Glutamatergic neuron (in vitro differentiated cells): ENCODE data around the gene TFCP2. TPM values are rescaled to one million over a fixed set of nuclear protein-coding genes. Genes with fewer than 3 reads are reported as not detected.

Source experiments
- DNase-seq: peaks from one replicate; pipeline ENCODE4 v3.0.0; 2022
- H3K27ac Mint-ChIP-seq: one replicate; pipeline ENCODE4 v1.8.0; 2020; ENCODE audit warnings: mild to moderate bottlenecking, mixed read lengths, inconsistent platforms; ENCODE audit not compliant: unreplicated experiment
- H3K27me3 Mint-ChIP-seq: one replicate; pipeline ENCODE4 v1.8.0; 2020; ENCODE audit warnings: mild to moderate bottlenecking, moderate library complexity, mixed read lengths, inconsistent platforms; ENCODE audit not compliant: unreplicated experiment
- H3K36me3 Mint-ChIP-seq: one replicate; pipeline ENCODE4 v1.8.0; 2020; ENCODE audit warnings: mild to moderate bottlenecking, mixed read lengths, inconsistent platforms; ENCODE audit not compliant: unreplicated experiment
- H3K4me1 Mint-ChIP-seq: one replicate; pipeline ENCODE4 v1.8.0; 2020; ENCODE audit warnings: mild to moderate bottlenecking, low read depth, mixed read lengths, inconsistent platforms; ENCODE audit not compliant: unreplicated experiment
- H3K4me3 Mint-ChIP-seq: one replicate; pipeline ENCODE4 v1.8.0; 2020; ENCODE audit warnings: mild to moderate bottlenecking, mixed read lengths, inconsistent platforms; ENCODE audit not compliant: unreplicated experiment
- H3K9me3 Mint-ChIP-seq: one replicate; pipeline ENCODE4 v1.8.0; 2020; ENCODE audit warnings: mild to moderate bottlenecking, moderate library complexity, mixed read lengths, inconsistent platforms; ENCODE audit not compliant: unreplicated experiment
- CTCF ChIP-seq: fragments of 200-600 bp; sonication (generic); IDR thresholded peaks from one replicate; pipeline ENCODE4 v1.5.0; 2021; ENCODE audit not compliant: partially characterized antibody, unreplicated experiment
- total RNA-seq: library from RNA; stranded (reverse); fragmentation: NEBNext Ultra II Directional; extraction: Animal tissue kit (Norgen Biotek cat#: 25700); gene quantifications from one replicate; pipeline ENCODE4 v1.2.1, GENCODE V29; 2021; ENCODE audit not compliant: unreplicated experiment

The TFCP2 gene
- total RNA-seq, 1 donor from 2014 or later: 21.7 TPM

GRCh38 chr12:51190820-51191219 is 17.9 kb upstream of the TFCP2 start:
- no peaks in the 10 kb centered on the region for H3K36me3 Mint-ChIP-seq
- no peak overlapping the region for H3K4me3 Mint-ChIP-seq
- H3K9me3 Mint-ChIP-seq: no peaks in the 10 kb centered on the region
- DNase-seq: no peak
- H3K27ac Mint-ChIP-seq: no peak overlapping the region
- peaks cover 2% of the 10 kb centered on the region for H3K27me3 Mint-ChIP-seq
- no peak for TF ChIP-seq CTCF
- peaks cover 26% of the 10 kb centered on the region for H3K4me1 Mint-ChIP-seq

GRCh38 chr12:51189790-51190355 is 16.9 kb upstream of the TFCP2 start:
- no peak overlapping the region for H3K27ac Mint-ChIP-seq
- H3K36me3 Mint-ChIP-seq: no peaks in the 10 kb centered on the region
- no peak for TF ChIP-seq CTCF
- H3K4me1 Mint-ChIP-seq: peaks cover 26% of the 10 kb centered on the region
- H3K27me3 Mint-ChIP-seq: peaks cover 2% of the 10 kb centered on the region
- no peak for DNase-seq
- H3K4me3 Mint-ChIP-seq: no peak overlapping the region
- H3K9me3 Mint-ChIP-seq: no peaks in the 10 kb centered on the region

DNA sequence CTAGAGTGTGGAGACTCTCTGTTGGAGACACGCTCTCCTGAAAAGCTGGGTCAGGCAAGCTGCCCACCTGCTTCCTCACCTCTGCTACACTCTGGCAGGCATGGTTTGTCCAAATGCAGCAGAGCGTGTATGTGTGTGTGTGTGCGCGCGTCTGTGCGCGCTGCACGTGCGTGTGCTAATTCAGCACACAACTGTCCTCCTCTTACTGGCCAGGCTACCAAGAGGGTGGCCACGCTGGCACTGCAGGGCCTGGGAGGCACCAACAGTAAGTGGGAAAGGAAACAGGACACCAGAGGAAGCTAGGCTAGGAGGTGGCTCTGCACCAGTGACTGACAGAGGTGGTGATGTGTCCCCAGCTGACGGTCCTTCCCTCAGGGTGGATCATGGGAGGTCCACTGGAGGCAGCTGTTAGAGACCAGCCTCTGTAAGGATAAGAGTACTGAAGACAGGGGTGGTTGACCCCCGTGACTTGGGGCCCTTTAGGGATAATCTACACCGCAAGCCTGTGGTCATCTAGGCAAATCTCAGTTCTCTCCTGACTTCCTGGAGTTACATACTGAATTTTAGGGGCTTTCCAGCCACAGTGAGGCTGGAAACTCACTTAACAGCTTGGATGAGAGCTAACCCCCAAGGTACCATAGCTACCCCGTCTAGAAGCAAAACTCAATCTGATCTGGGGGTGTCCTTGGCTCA is 15.6 kb upstream of the TFCP2 start:
- H3K27ac Mint-ChIP-seq: no peak overlapping the region
- no peak for DNase-seq
- H3K4me3 Mint-ChIP-seq: no peak overlapping the region
- no peak for TF ChIP-seq CTCF
- peaks cover 30% of the 10 kb centered on the region for H3K4me1 Mint-ChIP-seq
- H3K27me3 Mint-ChIP-seq: peaks cover 2% of the 10 kb centered on the region
- H3K9me3 Mint-ChIP-seq: no peaks in the 10 kb centered on the region
- H3K36me3 Mint-ChIP-seq: no peaks in the 10 kb centered on the region

GRCh38 chr12:51187370-51187987 is 14.5 kb upstream of the TFCP2 start:
- Mint-ChIP-seq H3K4me3 (no peak overlapping the region), H3K27ac (no peak overlapping the region), H3K27me3 (peaks cover 2% of the 10 kb centered on the region), H3K4me1 (peaks cover 26% of the 10 kb centered on the region), H3K36me3 (no peaks in the 10 kb centered on the region), H3K9me3 (no peaks in the 10 kb centered on the region)
- no peak for TF ChIP-seq CTCF
- DNase-seq: no peak

DNA sequence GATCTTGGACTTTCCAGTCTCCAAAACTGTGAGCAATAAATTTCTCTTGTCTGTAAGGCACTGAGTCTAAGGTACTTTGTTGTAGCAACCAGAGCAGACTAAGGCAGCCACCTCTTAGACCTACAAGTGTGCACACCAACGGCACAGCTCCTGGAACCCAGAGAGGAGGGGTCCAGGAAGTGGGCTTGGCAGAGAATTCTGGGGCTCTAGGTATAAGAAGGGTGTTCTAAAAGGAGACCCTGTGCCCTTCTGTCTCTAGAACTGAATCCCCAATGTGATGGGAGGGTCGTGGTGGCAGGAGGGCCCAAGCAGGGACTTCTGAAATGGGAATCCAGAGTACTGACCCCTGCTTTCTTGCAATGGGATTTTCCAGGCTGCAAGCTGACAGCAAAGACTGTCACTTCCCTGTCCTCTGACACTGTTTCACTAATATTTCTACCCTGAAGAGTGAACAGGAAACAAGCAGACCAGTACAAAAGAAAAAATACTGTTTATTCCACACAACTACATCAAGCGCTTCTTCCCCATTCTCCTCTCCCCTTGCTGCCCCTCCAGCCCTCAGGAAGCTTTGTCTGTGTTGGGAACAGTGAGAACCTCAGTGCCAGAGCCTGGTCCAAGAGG is 13.6 kb upstream of the TFCP2 start:
- Mint-ChIP-seq H3K4me1 (peaks cover 26% of the 10 kb centered on the region), H3K27me3 (peaks cover 2% of the 10 kb centered on the region), H3K9me3 (no peaks in the 10 kb centered on the region), H3K36me3 (no peaks in the 10 kb centered on the region), H3K4me3 (no peak overlapping the region), H3K27ac (peak overlapping the region; percentile 38)
- TF ChIP-seq CTCF: no peak
- DNase-seq: no peak
